IPS-18c (cell line): ENCODE data around the gene ARG1.
"Not testable (repeated sequence)": the region's sequence is repeated elsewhere in the genome, so short reads cannot be mapped to it uniquely, and the experiment has no call there.

Source experiments
- H3K4me3 ChIP-seq: 2 replicates; pipeline ENCODE4 v1.7.0; 2013; ENCODE audit warnings: low read depth, mild to moderate bottlenecking, low read length, moderate library complexity; ENCODE audit not compliant: insufficient read depth
- H3K9me3 ChIP-seq: one replicate; pipeline ENCODE4 v1.6.1; 2013; ENCODE audit warnings: mild to moderate bottlenecking, low read length, moderate library complexity; ENCODE audit not compliant: control insufficient read depth, insufficient read depth

Gene ARG1

GRCh38 chr6:131572686-131573415, at the start of gene ARG1:
Gene ARG1, plus strand, starts transcription at chr6:131573226. Its CDS starts 57 bp downstream, at chr6:131573283.
- H3K4me3 ChIP-seq, result no peak within 1 kb of the TSS

GRCh38 chr6:131523988-131524673, 48.9 kb upstream of the ARG1 start:
- no peak overlapping the region for H3K4me3 ChIP-seq
- no peaks in the 10 kb centered on the region for H3K9me3 ChIP-seq

More at GRCh38 chr6:131572686-131573415, at the start of gene ARG1:
- no peaks in the 10 kb centered on the region for H3K9me3 ChIP-seq

GRCh38 chr6:131524695-131525336, 48.2 kb upstream of the ARG1 start:
- Histone ChIP-seq H3K4me3 (no peak overlapping the region), H3K9me3 (no peaks in the 10 kb centered on the region)

GRCh38 chr6:131530936-131531335, 42.1 kb upstream of the ARG1 start:
- H3K4me3 ChIP-seq, result not testable (repeated sequence)

GRCh38 chr6:131531681-131532080, 41.3 kb upstream of the ARG1 start:
- not testable (repeated sequence) for H3K9me3 ChIP-seq

More at GRCh38 chr6:131530936-131531335, 42.1 kb upstream of the ARG1 start:
- not testable (repeated sequence) for H3K9me3 ChIP-seq

GRCh38 chr6:131532580-131533039, 40.4 kb upstream of the ARG1 start:
- Histone ChIP-seq H3K9me3 (no peaks in the 10 kb centered on the region), H3K4me3 (no peak overlapping the region)

More at GRCh38 chr6:131531681-131532080, 41.3 kb upstream of the ARG1 start:
- H3K4me3 ChIP-seq, result not testable (repeated sequence)

- not testable (repeated sequence) for H3K4me3 ChIP-seq, H3K9me3 ChIP-seq
These were observed 34.4 kb upstream of the ARG1 start for GRCh38 chr6:131538615-131539014.

- no peaks in the 10 kb centered on the region for H3K9me3 ChIP-seq
- H3K4me3 ChIP-seq, result no peak overlapping the region
These were observed 27.7 kb upstream of the ARG1 start for GRCh38 chr6:131545317-131545716.

GRCh38 chr6:131547488-131547887, 25.5 kb upstream of the ARG1 start:
- no peak overlapping the region for H3K4me3 ChIP-seq
- H3K9me3 ChIP-seq, result no peaks in the 10 kb centered on the region

GRCh38 chr6:131548441-131548840, 24.6 kb upstream of the ARG1 start:
- Histone ChIP-seq H3K4me3 (no peak overlapping the region), H3K9me3 (no peaks in the 10 kb centered on the region)

- no peak overlapping the region for H3K4me3 ChIP-seq
- H3K9me3 ChIP-seq, result no peaks in the 10 kb centered on the region
These were observed 23.2 kb upstream of the ARG1 start for GRCh38 chr6:131549811-131550210.

- no peaks in the 10 kb centered on the region for H3K9me3 ChIP-seq
These were observed 21.1 kb upstream of the ARG1 start for GRCh38 chr6:131551902-131552301.

GRCh38 chr6:131552572-131552971, 20.5 kb upstream of the ARG1 start:
- Histone ChIP-seq H3K9me3 (no peaks in the 10 kb centered on the region), H3K4me3 (no peak overlapping the region)

More at GRCh38 chr6:131551902-131552301, 21.1 kb upstream of the ARG1 start:
- no peak overlapping the region for H3K4me3 ChIP-seq

GRCh38 chr6:131555992-131556391, 17.0 kb upstream of the ARG1 start:
- no peak overlapping the region for H3K4me3 ChIP-seq
- H3K9me3 ChIP-seq, result no peaks in the 10 kb centered on the region

GRCh38 chr6:131558922-131559321, 14.1 kb upstream of the ARG1 start:
- H3K9me3 ChIP-seq, result no peaks in the 10 kb centered on the region
- H3K4me3 ChIP-seq, result no peak overlapping the region

GRCh38 chr6:131561925-131562707, 10.9 kb upstream of the ARG1 start:
- Histone ChIP-seq H3K4me3 (no peak overlapping the region), H3K9me3 (no peaks in the 10 kb centered on the region)

- no peaks in the 10 kb centered on the region for H3K9me3 ChIP-seq
- no peak overlapping the region for H3K4me3 ChIP-seq
These were observed 8.0 kb upstream of the ARG1 start for GRCh38 chr6:131565056-131565455.
